Bone marrow (tissue), 2 donors: ENCODE results near the gene IGF1R.

Experiments used
- DNase-seq, 2 donors: peaks; one replicate each; lab custom pipeline; 2025; lab: John Stamatoyannopoulos, UW

The IGF1R gene

DNA sequence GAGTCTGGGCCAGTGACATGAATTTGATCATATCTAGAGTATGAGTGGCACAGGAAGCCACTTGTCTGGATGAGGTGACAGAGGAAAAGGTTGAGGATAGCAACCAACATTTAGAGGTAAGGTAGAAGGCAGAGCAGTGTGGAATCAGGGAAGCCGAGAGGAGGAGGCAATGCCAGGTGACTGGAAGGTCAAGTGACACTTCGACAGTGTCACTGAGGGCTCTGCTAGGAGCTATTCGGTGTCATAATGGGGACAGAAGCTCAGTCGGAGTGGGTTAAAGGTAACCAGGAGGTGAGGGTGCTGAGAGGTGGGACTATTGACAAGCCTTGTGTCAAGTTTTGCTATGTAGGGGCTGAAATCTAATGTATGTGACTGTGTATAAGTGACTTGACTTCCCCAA, 56.7 kb downstream of the IGF1R start:
- no peak for DNase-seq

DNA sequence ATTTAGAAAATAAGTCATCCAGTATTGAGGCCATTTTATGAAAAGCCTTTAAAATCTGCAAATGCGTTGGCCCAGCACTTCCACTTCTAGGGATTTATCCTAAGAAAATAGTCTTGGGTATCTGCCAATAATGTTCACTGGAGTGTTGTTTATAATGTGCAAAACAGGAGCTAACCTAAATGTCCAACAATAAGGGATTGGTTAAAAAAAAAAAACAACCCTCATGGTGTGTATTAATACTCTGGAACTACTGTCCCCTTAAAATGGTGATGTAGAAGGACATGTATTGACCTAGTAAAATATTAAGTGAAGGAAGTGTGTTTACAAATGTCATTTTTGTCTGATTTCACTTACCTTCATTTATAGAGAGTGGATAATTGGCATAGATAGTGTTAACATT, 58.0 kb downstream of the IGF1R start:
- no peak for DNase-seq

DNA sequence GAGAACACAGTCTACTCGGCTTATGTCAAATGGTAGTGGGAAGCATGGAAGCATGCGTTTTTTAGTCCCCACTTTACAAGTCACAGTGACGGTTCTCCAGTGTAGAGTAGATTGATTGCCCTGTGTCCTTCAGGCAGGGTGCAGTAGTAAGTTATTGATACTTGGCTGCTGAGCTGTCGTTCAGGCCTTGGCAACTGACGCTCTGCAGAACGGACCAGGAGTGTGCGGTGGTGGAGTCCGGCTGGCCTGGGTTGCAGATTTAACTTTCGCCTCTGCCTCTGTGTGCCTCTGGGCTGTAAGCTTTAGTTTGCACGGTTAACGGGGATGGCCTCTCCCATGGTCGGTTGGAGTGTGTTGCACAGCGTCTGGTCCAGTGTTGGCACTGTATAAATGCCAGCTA, 58.6 kb downstream of the IGF1R start:
- DNase-seq: no peak

DNA sequence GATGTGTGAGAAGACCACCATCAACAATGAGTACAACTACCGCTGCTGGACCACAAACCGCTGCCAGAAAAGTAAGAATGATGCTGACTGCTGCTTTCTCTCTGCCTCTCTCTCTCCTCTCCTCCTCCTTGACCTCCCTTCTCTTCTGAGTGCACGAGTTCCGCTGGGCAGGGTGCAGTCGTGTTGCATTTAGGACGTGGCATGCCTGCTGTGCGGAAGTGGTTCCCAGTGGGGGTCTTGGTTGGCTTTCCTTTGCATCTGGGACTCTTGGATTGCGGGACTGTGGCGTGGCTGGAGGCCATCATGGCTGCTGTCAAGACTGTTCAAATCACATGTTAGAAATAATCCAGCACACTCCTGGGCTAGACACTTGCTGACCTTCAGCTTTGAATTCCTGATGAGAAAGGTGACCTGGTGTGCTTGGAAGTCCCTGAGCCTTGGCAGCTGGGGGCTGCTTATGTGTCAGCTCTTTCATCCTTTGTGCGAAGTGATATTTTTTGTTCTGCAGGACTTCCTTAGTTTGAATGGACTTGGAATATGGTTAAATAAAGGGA, 59.8 kb downstream of the IGF1R start:
- no peak for DNase-seq

DNA sequence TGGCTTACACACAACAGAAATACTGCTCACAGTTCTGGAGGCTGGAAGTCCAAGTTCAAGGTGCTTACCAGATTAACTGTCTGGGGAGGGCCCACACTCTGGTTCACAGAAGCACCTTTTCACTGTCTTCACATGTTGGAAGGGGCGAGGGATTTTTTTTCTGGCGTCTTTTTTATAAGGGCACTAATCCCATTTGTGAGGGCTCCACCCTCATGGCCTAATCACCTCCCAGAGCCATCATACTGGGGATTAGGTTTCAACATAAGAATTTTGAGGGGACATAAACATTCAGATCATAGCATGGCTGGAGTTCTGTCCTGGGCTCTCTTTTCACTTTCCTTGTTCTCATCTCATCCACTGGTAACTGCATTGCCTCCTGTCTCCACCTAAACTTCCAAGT, 63.5 kb downstream of the IGF1R start:
- DNase-seq: no peak

DNA sequence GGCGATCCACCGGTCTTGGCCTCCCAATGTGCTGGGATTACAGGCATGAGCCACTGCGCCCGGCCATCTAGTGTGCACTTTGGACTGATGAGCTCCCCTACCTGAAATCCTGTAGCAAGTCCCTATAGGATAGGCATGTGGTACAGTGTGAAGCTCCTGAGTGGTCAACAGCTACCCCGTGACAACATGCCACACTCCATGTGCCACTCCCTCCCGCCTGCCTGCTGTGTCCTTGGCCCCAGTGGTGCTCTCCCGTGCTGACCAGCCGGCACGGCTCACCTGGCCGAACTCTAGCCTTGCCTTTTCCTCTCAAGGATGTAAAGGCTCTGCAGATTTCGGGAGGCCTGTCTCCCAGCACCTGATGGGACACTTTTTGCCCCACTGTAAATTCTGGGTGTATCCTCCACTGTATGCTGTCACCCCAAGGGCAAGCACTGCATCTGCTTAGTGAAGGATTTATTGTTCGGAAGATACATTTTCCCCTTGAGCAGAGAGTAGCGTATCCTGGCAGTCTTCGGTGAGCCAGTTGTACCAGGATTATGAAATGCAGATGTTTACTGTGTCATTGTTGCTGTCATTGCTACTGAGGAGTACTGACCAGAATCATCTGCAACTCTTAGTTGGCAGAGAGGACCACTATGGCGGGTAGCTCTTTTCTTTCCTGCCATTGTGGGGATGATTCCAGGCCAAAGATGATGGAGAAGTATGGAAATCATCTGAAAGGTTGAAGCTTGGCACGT, 64.7 kb downstream of the IGF1R start:
- no peak for DNase-seq

DNA sequence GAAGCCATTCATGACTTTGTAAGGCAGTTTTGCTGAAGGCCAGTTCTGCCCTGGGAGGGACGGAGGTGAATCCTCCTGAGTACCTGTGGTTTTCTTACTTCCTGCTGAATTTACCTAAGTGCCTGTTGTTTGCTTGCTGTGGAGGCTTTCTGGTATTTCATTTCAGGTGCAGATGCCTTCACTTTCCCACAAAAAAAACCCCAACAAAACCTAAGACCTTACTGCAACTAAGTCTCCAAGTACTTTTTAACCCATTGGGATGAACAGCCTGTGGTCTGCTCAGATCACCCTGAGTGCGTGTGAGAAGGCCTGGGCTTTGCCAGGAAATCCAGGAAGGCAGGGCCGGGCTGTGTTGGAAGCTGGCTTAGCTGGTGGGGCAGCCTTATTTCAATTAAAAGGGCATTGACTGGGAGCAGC, 65.3 kb downstream of the IGF1R start:
- DNase-seq: no peak

DNA sequence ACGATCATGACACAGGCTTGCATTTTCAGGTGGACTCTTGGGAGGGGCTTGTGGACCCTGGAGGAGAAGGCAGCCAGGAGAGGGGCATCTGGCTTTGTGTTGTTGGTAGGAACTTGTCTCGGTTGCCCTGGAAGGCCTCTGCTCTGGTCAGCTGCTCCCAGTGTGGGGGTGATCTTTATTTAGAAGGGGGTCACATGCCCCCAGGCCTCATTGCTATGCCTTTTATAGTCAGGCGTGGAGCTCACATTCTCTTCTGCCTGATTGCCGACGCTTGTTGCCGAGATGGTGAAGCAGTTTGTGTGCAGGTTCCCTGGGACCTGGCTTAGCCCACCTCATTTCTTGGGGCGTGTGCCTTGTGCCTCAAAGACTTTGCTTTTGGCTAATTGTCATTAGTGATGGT, 66.6 kb downstream of the IGF1R start:
- no peak for DNase-seq

DNA sequence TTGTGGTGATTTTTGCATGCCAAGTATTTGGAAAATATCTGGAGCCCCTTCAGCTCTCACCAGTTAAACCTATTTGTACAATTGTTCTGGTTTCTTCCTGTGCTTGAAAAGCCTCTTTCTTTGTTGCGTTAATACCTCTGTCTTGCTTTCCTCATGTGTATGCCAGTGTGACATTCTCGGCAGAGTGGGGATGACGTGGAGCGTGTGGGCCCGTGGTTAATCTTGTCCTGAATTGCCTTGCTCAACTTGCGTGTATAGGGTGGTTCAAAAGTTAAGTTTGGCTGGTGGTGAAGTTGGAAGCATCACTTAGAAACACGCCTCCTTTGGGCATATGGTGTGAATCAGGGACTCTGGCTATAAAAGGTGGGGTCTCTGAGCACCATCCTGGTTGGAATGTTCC, 67.1 kb downstream of the IGF1R start:
- DNase-seq: no peak

DNA sequence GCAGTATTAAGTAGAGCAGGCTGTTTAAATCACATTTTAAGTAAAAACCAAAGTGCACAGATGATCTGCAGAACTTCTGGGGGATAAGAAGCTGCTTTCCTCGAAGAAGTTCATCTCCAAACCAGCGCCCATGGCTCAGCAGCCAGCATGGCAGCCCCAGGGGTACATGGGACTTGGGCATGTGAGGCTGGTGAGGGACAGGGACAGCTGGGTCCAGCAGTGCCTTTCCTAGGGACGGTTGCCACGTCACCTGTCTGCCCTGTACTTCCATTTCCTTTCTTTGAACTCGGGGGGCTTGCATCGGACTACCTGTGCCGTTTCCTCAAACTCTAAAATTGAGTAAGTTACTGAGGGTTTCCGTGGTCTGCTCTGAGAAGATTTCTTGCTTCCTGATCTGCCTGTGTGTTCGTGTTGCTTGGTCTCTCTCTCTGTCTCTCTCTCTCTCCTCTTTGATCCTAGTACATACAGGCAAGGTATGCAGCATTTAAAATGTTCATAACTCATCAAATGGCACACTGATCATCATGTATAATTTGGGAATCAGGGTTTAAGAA, 67.6 kb downstream of the IGF1R start:
- DNase-seq: no peak

DNA sequence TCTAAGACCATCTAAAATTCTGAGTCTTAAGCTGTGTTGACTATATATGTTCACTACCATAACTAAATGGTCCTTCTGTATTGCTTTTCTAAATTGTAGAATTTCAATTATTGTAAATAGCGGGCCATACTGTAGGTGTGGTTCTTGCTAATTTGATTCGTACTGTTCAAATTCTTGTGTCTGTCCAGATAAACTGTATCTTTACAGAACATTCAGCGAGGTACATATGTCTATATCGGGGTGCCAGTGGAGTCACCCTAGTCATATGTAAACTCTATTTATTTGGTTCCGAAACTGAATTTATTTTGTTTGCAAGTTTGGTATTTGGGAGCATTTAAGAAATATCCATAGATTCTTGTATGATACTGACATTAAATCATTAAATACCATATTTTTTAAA, 69.0 kb downstream of the IGF1R start:
- DNase-seq: no peak

DNA sequence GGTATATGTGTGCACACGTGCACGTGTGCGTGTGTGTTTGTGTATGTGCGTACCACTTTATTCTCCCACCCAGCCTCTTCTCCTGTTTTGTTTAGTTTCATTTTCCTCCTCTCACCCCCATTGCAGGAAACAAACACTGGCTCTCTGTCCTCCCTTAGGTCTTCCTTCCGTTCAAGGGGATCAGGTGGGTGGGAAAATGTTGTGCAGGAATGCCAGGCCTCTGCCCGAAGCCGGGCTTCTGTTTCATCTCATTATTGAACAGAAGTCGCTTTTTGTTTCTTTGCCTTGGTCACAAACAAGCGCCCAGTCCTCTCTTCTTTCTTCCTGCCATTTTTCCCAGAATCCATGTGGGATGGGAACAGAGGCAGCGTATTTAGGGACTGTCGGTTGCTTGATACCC, 69.6 kb downstream of the IGF1R start:
- DNase-seq: no peak

DNA sequence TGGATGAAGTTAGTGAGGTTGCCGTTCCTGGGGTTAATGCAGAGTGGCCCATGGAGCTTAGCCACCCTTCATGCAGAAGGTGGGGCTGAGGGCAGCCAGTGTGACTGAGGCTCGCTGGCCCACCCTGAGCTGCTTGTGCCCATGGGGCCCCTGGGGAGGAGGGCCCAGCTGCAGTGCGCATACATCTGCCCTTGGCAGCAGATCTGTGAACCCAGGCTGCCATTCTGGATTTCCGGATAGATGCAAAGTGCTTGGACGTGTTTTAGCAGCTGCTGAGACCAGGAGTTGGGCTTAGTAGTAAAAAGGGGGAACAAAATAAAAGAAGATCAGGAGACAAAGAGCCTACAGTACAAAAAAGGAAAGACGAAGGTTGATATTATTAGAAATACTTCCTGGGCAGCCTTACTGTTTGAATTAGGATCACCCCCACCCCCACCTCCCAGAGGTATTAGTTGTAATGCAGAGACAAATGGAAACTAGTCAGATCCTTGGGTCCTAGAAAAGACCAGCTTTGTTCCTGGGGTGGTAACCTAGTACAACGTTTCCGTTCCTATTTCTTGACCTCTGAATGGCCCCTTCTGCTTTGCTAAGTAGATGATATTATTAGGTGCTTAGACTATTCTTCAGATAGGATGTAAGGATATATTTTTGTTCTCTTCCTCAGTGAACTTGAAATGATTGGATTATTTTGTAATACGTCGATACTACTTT, 70.2 kb downstream of the IGF1R start:
- no peak for DNase-seq

DNA sequence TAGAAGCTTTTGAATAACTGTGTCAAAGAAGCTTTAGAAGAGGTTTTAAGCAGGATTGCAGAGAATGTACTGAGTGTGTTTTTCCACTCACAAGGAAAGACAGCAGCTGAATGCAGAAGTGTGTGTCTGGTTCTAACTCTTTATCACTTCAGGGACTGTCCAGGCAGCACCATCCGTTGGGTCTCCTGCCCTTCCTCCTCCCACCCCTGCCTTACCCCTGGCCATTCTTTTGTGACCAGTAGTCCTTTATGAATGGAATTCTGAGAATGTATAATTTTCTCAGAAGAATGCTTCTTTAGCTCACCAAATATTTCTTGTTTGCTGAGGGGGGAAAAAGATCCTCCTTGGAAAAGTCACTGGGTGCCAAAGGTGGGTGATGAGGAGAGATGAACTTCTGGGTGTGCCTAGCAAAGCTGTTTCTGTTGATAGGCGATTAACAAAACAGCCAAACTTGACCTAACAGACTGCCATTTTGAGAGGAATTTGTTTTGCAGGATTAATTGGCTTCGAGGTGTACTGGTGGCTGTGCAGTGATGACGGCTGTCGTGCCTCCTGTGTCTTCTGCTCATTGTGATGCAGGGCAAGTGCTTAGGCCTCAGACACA, 70.9 kb downstream of the IGF1R start:
- DNase-seq: no peak

DNA sequence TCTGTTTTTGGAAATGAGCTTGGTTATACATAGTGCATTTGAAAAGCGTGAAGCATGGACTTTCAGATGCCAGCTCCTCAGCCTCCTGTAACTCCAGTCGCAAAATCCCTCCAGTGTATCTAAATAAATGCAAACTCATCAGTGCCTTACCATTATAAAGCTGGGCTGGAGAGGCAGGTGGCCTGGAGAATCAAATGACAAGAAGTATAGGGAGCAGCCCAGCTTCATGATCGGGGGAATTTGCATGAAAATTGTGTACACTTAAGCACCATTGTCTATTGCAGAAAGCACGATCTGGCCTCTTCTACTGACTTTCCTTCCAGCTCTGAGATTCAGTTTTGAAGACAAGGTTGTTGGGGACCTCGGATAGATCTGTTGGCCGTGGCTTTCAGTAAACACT, 71.7 kb downstream of the IGF1R start:
- DNase-seq: no peak

DNA sequence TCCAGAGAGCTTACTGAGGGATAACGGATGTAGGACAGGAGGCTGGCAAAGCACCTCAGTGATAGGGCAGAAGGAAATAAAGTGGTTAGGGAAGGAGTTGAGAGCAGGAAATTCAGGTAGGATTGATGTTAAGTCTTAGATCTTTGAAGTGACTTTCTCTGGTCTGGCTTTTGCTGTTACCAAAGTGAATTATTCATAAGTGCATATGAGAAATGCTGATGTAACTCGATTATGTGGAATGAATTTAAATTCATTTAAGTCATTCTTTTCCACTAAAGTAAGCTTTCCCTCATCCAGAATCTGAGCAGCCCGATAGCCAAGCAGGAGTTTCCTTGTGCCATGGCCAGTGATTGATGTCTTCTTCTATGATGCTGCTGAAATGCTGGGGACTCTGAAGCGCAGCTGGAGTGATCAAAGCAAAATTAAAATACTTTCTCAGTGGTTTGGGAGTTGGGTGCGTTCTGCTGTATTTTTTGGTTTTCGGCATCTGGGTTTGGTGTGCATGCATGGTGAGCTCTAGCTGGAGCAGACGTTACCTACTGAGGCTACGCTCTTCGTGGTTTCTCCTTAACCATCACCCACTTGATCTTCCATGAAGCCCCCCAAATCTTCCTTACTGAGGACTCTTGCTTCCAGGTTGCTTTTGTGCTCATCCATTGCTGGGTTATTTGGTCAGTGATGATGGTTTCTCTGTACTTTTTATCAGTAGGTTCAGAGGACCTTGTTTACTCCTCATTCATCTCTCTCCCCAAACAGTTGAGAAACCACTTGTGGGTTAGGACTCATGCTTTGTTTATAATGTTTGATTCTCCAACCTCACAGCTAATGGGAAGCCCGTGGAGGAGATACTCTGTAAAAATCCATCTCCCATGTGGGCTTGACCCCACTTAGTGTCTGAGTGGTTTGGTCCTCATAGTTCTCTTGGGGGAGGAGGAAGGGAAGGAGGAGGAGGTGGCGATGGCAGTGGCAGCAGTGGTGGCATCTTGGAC, 72.5 kb downstream of the IGF1R start:
- no peak for DNase-seq

DNA sequence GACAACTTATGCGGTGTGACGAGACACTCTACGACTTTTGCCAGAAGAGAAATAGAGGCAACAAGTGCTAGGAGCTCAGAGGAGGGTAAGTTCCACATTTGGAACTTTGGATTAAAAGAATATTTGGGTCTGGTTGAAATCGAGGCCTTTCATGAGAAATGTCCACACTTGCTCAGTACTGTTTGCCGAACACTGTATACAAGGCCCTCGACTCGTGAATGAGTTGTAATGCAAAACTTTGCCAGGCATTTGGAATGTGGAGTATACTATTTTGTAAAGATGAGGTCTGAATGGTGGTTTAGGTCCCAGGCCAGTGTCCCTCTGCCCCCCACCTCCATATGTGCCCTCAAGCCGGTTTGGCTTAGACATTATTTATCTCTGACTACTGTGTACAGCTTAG, 73.9 kb downstream of the IGF1R start:
- no peak for DNase-seq

DNA sequence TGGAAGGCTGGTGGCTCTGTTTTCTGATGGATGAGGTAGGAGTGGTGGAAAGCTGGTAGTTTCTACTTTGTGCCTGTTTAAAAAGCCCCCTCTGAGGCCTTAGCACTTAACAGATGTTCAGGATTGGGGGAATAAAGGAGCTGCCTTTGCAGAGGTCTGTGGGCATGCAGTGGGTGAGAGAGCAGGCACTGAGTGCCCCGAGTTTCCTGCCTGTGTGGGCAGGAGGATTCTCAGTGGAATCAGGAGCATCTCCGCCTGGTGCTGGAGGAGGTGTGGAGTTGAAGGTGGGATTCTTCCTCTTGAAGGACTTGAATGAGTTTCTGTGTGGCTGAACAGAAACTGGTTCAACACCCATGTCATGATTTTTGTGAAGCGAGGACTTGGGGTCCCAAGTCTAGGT, 74.3 kb downstream of the IGF1R start:
- no peak for DNase-seq

DNA sequence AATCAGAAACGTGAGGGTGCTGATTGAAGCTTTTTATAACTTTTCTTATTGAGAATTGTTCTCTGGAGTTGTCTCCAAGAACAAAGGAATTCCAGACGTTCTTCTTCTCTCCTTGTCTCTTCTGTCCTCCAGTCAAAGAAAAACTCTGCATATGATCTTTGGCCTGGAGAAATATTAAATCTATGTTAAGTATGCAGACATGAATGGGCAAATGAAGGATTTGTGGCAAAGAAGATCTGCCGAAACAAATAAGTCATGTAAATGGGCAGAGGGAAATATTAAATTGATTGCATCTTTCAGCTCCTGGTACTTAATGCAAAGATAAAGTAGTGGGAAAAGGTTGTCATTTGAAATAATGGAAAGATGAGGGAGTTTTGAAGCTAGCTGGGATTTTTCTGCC, 74.9 kb downstream of the IGF1R start:
- no peak for DNase-seq

DNA sequence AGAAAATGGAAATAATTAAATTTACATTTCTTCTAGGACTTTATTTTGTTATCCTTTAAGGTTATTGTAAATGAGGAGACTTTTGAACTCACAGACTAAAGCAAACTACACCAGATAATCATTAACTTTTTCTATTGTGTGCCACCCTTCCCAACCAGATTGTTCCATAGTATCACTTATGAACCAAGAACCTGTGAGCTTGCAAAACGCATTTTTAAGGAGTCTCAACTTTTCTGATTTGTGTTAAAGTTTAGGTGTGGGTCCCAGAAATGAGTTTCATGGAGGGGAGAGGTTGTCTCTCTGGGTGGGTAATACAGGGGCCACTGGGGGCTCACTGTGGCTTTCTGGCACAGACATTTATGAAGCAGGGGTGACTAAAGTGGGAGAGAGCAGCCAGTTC, 75.7 kb downstream of the IGF1R start:
- DNase-seq: no peak

DNA sequence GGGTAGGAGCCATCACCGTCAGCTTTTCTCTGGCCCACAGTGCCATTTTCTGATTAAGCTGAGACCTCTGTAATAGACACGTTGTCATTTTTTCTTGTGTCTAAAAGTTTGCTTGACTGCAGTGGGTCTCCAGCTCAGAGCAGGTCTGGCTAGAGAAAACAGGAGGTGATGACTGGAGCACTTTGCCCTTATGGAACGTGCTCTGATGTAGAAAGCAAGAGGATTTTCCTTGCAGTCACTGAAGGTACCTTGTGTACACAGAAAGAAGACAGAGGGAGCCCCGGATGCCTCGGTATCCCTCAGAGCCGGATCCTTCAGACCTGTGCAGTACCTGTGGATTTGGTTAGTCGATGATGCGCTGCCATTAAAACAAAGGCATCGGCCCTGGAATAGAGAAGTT, 76.2 kb downstream of the IGF1R start:
- DNase-seq: no peak

DNA sequence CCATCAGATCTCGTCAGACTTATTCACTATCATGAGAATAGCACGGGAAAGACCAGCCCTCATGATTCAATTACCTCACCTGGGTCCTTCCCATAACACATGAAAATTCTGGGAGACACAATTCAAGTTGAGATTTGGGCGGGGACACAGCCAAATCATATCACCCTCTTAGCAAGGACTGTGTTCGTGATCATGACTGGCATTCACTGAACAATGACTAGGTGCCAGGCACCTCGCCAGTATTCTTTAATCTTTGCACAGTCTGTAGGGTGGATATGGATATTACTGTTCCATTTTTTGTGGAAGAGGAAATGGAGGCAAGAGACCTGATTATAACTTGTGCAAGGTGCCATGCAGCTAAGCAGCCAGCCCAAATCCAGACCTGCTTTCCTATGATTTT, 77.5 kb downstream of the IGF1R start:
- DNase-seq: no peak
